Measurements from ENCODE around the gene SMDT1. TPM values are rescaled to one million over a fixed set of nuclear protein-coding genes. Genes with fewer than 3 reads are reported as not detected.

Gene SMDT1
- total and polyA plus RNA-seq, 9 of the 15 experiments (the other 6 are each of a cell fraction or from before 2014, with no cell fraction given): 7.9 to 65.2 (median 14.3) TPM

DNA sequence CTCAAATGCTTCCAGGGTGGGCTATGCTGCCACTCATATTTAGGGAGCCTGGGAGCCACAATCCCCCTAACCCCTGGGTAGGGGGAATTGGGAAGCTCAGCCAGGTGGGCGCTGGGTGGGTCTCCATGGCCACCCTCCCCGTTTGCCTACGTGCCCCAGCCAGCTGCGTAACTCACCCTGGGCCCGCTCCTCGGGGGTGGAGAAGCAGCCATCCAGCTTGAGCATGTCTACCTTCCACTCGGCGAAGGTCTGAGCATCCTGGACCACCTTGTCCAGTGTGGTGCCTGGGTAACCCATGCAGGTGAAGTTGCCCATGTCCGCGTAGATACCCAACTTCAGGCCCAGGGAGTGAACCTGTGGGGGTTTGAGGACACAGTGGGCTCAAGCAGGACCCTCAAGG lies 12.6 kb upstream of the SMDT1 start:
- H3K9me3 ChIP-seq (replicated peaks; ENCODE audit: control insufficient read depth, insufficient read depth, low read depth, low read length): no peaks in the 10 kb centered on the region
- no TSS peak for BruUV-seq (replicated peaks)
- peaks cover 41% of the 10 kb centered on the region; the same call in 2 of the 3 replicates for H3K36me3 ChIP-seq (ENCODE audit: control insufficient read depth, insufficient read depth, low read length)
- H3K4me3 ChIP-seq: no peak overlapping the region
- H3K9me1 ChIP-seq (ENCODE audit: control insufficient read depth, insufficient read depth, low read length): peaks cover 2% of the 10 kb centered on the region
- no peaks in the 10 kb centered on the region for H4K20me1 ChIP-seq (replicated peaks; ENCODE audit: control insufficient read depth, insufficient read depth, low read length)
- H2AFZ ChIP-seq (ENCODE audit: low read depth, low read length): no peak overlapping the region
- no peak overlapping the region for H3K9ac ChIP-seq (ENCODE audit: insufficient read depth in 1 of 2, low read depth in 2 of 2, low read length in 2 of 2)
- WGBS (ENCODE audit: insufficient coverage, low coverage, missing lambda C conversion rate): 96% methylated on average over 8 of the region's 10 CpGs
- H3K27ac ChIP-seq (ENCODE audit: extremely low read depth, low read depth, low read length): no peak overlapping the region
- peaks cover 19 to 29% of the 10 kb centered on the region in 2 experiments; a peak in 4 of 5 replicates for H3K4me1 ChIP-seq (replicated peaks in 1 of 2; ENCODE audit: control insufficient read depth in 2 of 2, insufficient read depth in 2 of 2, low read length in 2 of 2)
- TF ChIP-seq, protein P1, sequence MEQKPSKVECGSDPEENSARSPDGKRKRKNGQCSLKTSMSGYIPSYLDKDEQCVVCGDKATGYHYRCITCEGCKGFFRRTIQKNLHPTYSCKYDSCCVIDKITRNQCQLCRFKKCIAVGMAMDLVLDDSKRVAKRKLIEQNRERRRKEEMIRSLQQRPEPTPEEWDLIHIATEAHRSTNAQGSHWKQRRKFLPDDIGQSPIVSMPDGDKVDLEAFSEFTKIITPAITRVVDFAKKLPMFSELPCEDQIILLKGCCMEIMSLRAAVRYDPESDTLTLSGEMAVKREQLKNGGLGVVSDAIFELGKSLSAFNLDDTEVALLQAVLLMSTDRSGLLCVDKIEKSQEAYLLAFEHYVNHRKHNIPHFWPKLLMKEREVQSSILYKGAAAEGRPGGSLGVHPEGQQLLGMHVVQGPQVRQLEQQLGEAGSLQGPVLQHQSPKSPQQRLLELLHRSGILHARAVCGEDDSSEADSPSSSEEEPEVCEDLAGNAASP (IDR thresholded peaks at IDR 0.05): no peak
- TF ChIP-seq HNRNPL (IDR thresholded peaks at IDR 0.05; ENCODE audit: low read depth, low read length): no peak
- TF ChIP-seq, protein P2, sequence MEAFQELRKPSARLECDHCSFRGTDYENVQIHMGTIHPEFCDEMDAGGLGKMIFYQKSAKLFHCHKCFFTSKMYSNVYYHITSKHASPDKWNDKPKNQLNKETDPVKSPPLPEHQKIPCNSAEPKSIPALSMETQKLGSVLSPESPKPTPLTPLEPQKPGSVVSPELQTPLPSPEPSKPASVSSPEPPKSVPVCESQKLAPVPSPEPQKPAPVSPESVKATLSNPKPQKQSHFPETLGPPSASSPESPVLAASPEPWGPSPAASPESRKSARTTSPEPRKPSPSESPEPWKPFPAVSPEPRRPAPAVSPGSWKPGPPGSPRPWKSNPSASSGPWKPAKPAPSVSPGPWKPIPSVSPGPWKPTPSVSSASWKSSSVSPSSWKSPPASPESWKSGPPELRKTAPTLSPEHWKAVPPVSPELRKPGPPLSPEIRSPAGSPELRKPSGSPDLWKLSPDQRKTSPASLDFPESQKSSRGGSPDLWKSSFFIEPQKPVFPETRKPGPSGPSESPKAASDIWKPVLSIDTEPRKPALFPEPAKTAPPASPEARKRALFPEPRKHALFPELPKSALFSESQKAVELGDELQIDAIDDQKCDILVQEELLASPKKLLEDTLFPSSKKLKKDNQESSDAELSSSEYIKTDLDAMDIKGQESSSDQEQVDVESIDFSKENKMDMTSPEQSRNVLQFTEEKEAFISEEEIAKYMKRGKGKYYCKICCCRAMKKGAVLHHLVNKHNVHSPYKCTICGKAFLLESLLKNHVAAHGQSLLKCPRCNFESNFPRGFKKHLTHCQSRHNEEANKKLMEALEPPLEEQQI (IDR thresholded peaks at IDR 0.05): no peak
- no peak for TF ChIP-seq ZNF239 (CRISPR knock-in tag; IDR thresholded peaks at IDR 0.05)
- no peak for TF ChIP-seq TRIM28 (IDR thresholded peaks at IDR 0.05)
- TF ChIP-seq CHD1 (IDR thresholded peaks at IDR 0.05; ENCODE audit: low read length): no peak
- TF ChIP-seq MEF2D (tag; conservative IDR thresholded peaks at IDR 0.05; ENCODE audit: low read depth): no peak
- no peak for TF ChIP-seq EHMT2 (IDR thresholded peaks at IDR 0.05)
- no peak for TF ChIP-seq DMBX1 (CRISPR knock-in tag; IDR thresholded peaks at IDR 0.05; ENCODE audit: borderline replicate concordance)
- TF ChIP-seq, protein P3, sequence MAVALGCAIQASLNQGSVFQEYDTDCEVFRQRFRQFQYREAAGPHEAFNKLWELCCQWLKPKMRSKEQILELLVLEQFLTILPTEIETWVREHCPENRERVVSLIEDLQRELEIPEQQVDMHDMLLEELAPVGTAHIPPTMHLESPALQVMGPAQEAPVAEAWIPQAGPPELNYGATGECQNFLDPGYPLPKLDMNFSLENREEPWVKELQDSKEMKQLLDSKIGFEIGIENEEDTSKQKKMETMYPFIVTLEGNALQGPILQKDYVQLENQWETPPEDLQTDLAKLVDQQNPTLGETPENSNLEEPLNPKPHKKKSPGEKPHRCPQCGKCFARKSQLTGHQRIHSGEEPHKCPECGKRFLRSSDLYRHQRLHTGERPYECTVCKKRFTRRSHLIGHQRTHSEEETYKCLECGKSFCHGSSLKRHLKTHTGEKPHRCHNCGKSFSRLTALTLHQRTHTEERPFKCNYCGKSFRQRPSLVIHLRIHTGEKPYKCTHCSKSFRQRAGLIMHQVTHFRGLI (CRISPR knock-in tag; IDR thresholded peaks at IDR 0.05): no peak
- no peak for TF ChIP-seq ILF3 (IDR thresholded peaks at IDR 0.05; ENCODE audit: borderline replicate concordance)
- ATAC-seq (no peak), DNase-seq (ENCODE audit: extremely low read depth in 1 of 4, low spot score in 3 of 4) (no peak), FAIRE-seq (no peak)
- peaks cover 21% of the 10 kb centered on the region for H3K79me2 ChIP-seq (ENCODE audit: control insufficient read depth, insufficient read depth, low read length)
- no peaks in the 10 kb centered on the region for H3K27me3 ChIP-seq (ENCODE audit: control insufficient read depth in 2 of 2, insufficient read depth in 2 of 2, low read length in 2 of 2)
- POLR2A ChIA-PET: no interaction called here
- in situ Hi-C loops (cut with MboI) (no loop called here), intact Hi-C loops (cut with micrococcal nuclease) (no loop called here)
- CTCF ChIA-PET (ENCODE audit: low intra/inter-chr PET ratio): no interaction called here
- H3K4me2 ChIP-seq (ENCODE audit: insufficient read depth, low read length): no peak overlapping the region

Data from K562 (cell line).